ENCODE measurements around the gene MTFR2. TPM values are rescaled to one million over a fixed set of nuclear protein-coding genes. Genes with fewer than 3 reads are reported as not detected.

The MTFR2 gene
- total RNA-seq, 1 experiment from 2014 or later, result 4.0 TPM

GRCh38 chr6:136189104-136189503 lies 61.0 kb downstream of the MTFR2 start:
- no peak for DNase-seq (ENCODE audit: low read depth)

GRCh38 chr6:136188486-136188885 lies 61.6 kb downstream of the MTFR2 start:
- no peak for DNase-seq (ENCODE audit: low read depth)

- no peak for DNase-seq (ENCODE audit: low read depth)
Measured at GRCh38 chr6:136186363-136186762, 63.7 kb downstream of the MTFR2 start.

DNA sequence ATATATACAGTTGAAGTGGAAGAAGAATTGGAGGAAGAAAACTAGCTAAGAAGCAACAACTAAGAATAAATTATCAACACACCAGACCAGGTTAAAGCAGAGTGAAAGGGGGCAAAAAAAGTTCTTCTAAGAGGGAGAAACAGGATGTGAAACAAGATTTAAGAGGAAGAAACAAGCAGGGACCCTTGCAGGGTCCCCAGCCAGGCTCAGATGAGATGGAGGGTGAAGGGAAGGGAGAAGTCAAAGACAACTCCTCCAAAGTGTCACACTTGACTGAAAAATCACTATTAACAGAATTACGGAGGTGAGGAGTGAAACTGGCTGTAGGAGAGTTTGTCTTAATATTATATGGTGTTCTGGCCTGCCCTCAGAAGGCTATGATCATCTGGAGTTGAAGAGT lies 65.4 kb downstream of the MTFR2 start:
- DNase-seq (ENCODE audit: low read depth), result no peak

DNA sequence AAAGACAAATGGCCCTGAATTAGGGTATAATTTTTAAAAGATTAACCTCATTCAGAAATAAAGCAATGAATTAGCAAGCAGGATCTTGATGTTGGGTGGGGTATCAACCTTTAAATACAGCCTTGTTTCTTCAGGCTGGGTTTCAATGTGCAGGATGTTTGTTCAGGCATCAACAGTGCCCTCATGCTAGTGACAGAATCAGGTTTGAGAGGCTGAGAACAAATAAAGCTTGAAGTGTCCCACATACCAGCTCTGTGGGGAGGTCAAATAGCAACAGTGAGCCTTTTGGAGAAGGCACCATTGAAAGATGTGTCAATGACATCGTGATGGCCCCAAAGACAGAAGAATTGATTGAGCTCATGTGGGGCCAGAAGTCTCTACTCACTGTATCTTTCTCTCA lies 68.2 kb downstream of the MTFR2 start:
- DNase-seq (ENCODE audit: low read depth), result no peak

DNA sequence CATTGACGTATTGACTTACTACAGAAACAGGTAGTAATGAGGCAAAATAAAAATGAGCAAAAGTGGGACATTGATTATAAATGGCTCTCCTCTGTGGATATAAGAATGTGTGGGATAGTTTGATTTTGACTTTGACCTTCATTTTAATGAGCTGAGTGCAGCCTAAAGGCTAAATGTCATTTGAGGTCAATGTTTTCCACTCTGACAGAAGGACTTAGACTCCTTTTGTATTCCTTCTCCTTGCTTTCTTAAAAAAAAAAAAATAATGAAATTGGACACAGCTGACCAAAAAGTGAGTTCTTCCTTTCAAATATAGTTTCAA lies 68.6 kb downstream of the MTFR2 start:
- no peak for DNase-seq (ENCODE audit: low read depth)

Other genes with a start within 250 kb of the MTFR2 start
- 99.0 and 109 TPM in 2 replicates for gene BCLAF1, start 39.5 kb upstream of the MTFR2 start, total RNA-seq (2014; rRNA removed; shearing (Covaris generic))

All from HT1080 (cell line).